ENCODE results near the gene GJA4.

GRCh38 chr1:34794790-34795180 lies 2.0 kb downstream of the GJA4 start:
- TF ChIP-seq, protein P1, sequence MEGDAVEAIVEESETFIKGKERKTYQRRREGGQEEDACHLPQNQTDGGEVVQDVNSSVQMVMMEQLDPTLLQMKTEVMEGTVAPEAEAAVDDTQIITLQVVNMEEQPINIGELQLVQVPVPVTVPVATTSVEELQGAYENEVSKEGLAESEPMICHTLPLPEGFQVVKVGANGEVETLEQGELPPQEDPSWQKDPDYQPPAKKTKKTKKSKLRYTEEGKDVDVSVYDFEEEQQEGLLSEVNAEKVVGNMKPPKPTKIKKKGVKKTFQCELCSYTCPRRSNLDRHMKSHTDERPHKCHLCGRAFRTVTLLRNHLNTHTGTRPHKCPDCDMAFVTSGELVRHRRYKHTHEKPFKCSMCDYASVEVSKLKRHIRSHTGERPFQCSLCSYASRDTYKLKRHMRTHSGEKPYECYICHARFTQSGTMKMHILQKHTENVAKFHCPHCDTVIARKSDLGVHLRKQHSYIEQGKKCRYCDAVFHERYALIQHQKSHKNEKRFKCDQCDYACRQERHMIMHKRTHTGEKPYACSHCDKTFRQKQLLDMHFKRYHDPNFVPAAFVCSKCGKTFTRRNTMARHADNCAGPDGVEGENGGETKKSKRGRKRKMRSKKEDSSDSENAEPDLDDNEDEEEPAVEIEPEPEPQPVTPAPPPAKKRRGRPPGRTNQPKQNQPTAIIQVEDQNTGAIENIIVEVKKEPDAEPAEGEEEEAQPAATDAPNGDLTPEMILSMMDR (IDR thresholded peaks at IDR 0.05; ENCODE audit: low read depth, low read length, missing input control), result no peak
- TF ChIP-seq, protein P2, sequence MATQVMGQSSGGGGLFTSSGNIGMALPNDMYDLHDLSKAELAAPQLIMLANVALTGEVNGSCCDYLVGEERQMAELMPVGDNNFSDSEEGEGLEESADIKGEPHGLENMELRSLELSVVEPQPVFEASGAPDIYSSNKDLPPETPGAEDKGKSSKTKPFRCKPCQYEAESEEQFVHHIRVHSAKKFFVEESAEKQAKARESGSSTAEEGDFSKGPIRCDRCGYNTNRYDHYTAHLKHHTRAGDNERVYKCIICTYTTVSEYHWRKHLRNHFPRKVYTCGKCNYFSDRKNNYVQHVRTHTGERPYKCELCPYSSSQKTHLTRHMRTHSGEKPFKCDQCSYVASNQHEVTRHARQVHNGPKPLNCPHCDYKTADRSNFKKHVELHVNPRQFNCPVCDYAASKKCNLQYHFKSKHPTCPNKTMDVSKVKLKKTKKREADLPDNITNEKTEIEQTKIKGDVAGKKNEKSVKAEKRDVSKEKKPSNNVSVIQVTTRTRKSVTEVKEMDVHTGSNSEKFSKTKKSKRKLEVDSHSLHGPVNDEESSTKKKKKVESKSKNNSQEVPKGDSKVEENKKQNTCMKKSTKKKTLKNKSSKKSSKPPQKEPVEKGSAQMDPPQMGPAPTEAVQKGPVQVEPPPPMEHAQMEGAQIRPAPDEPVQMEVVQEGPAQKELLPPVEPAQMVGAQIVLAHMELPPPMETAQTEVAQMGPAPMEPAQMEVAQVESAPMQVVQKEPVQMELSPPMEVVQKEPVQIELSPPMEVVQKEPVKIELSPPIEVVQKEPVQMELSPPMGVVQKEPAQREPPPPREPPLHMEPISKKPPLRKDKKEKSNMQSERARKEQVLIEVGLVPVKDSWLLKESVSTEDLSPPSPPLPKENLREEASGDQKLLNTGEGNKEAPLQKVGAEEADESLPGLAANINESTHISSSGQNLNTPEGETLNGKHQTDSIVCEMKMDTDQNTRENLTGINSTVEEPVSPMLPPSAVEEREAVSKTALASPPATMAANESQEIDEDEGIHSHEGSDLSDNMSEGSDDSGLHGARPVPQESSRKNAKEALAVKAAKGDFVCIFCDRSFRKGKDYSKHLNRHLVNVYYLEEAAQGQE (IDR thresholded peaks at IDR 0.05), result no peak
- TF ChIP-seq JUND (IDR thresholded peaks at IDR 0.05), result no peak
- no peak for TF ChIP-seq TAF1 (conservative IDR thresholded peaks at IDR 0.05)
- no peak for TF ChIP-seq SP1 (IDR thresholded peaks at IDR 0.05)
- TF ChIP-seq MAX (IDR thresholded peaks at IDR 0.05), result no peak
- TF ChIP-seq RXRA (IDR thresholded peaks at IDR 0.05), result no peak
- TF ChIP-seq NR2F2 (IDR thresholded peaks at IDR 0.05), result no peak
- TF ChIP-seq GABPA (IDR thresholded peaks at IDR 0.05 in 1 of 2, conservative IDR thresholded peaks at IDR 0.05 in 1 of 2), result no peak
- TF ChIP-seq YY1 (IDR thresholded peaks at IDR 0.05), result no peak
- TF ChIP-seq RAD21 (IDR thresholded peaks at IDR 0.05), result no peak

Measured in liver (tissue), 3 donors.